ENCODE results near the gene CEP112. TPM values are rescaled to one million over a fixed set of nuclear protein-coding genes. Genes with fewer than 3 reads are reported as not detected.

Gene CEP112
- total and polyA plus RNA-seq, 2 donors (not counting 3 experiments of a cell fraction or from before 2014, with no cell fraction given), result 1.5 to 25.3 TPM

DNA sequence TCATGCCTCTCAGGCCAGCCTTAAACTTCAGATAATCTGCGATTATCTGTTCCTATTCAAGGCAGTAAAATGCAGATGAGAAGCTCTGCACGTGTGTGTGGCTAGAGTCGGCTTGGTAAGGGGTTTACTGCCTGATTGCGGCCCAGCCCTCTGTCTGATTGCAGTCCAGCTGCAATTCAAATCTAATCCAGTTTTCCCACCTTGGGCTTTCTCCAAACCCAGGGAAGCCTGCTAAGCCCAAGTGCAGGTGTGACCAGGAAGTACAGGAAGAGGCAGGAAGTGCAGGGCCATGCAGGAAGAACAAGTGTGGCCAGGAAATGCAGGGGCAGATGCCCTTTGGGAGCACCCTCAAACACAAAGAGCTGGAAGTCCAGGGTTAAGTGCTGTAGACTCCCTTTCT lies 314.9 kb downstream of the CEP112 start:
- BruUV-seq (replicated peaks), result no TSS peak
- ChIA-PET POLR2A (no interaction called here), CTCF (no interaction called here)
- DNase-seq (ENCODE audit: low read depth, low spot score) (no peak), FAIRE-seq (no peak)
- Histone ChIP-seq H3K9me1 (replicated peaks; ENCODE audit: control insufficient read depth, extremely low read depth, insufficient read depth, low read length) (no peaks in the 10 kb centered on the region), H3K4me3 (replicated peaks in 1 of 3; ENCODE audit: insufficient read depth in 1 of 3, low read depth in 1 of 3, low read length in 3 of 3) (no peak overlapping the region), H2AFZ (ENCODE audit: low read depth, low read length) (no peak overlapping the region), H3K27ac (ENCODE audit: insufficient read depth, low read depth, low read length) (no peak overlapping the region), H4K20me1 (replicated peaks; ENCODE audit: control insufficient read depth, extremely low read depth, insufficient read depth, low read length) (no peaks in the 10 kb centered on the region), H3K4me2 (ENCODE audit: insufficient read depth, low read length) (no peak overlapping the region), H3K9me3 (replicated peaks; ENCODE audit: control insufficient read depth, insufficient read depth, low read length) (no peaks in the 10 kb centered on the region), H3K4me1 (ENCODE audit: control insufficient read depth, extremely low read depth, insufficient read depth, low read length) (no peaks in the 10 kb centered on the region), H3K27me3 (ENCODE audit: control insufficient read depth in 2 of 2, insufficient read depth in 2 of 2, low read length in 2 of 2) (no peaks in the 10 kb centered on the region), H3K9ac (replicated peaks; ENCODE audit: extremely low read depth, insufficient read depth, low read length) (no peak overlapping the region), H3K79me2 (ENCODE audit: control insufficient read depth, insufficient read depth, low read length) (no peaks in the 10 kb centered on the region), H3K36me3 (ENCODE audit: control insufficient read depth in 2 of 2, extremely low read depth in 1 of 2, insufficient read depth in 2 of 2, low read length in 2 of 2) (no peaks in the 10 kb centered on the region)
- no peak for TF ChIP-seq POLR2A (IDR thresholded peaks at IDR 0.05; ENCODE audit: low read depth, low read length)
- TF ChIP-seq JUN (IDR thresholded peaks at IDR 0.05; ENCODE audit: borderline replicate concordance, insufficient read depth, insufficient read length, low read depth), result no peak
- TF ChIP-seq FOS (IDR thresholded peaks at IDR 0.05; ENCODE audit: borderline replicate concordance, insufficient read depth, low read length), result no peak
- no peak for TF ChIP-seq POLR2AphosphoS5 (IDR thresholded peaks at IDR 0.05; ENCODE audit: insufficient read depth, low read depth, low read length)
- no peak for TF ChIP-seq MYC (IDR thresholded peaks at IDR 0.05; ENCODE audit: low read depth, low read length)
- TF ChIP-seq GATA2 (IDR thresholded peaks at IDR 0.05; ENCODE audit: insufficient read depth, insufficient read length, low read depth, low read length), result no peak
- TF ChIP-seq, protein P1, sequence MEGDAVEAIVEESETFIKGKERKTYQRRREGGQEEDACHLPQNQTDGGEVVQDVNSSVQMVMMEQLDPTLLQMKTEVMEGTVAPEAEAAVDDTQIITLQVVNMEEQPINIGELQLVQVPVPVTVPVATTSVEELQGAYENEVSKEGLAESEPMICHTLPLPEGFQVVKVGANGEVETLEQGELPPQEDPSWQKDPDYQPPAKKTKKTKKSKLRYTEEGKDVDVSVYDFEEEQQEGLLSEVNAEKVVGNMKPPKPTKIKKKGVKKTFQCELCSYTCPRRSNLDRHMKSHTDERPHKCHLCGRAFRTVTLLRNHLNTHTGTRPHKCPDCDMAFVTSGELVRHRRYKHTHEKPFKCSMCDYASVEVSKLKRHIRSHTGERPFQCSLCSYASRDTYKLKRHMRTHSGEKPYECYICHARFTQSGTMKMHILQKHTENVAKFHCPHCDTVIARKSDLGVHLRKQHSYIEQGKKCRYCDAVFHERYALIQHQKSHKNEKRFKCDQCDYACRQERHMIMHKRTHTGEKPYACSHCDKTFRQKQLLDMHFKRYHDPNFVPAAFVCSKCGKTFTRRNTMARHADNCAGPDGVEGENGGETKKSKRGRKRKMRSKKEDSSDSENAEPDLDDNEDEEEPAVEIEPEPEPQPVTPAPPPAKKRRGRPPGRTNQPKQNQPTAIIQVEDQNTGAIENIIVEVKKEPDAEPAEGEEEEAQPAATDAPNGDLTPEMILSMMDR (IDR thresholded peaks at IDR 0.05; ENCODE audit: extremely low read depth in 1 of 2, insufficient read depth in 1 of 2, low read depth in 1 of 2, low read length in 2 of 2), result no peak
- TF ChIP-seq EZH2 (IDR thresholded peaks at IDR 0.05; ENCODE audit: borderline replicate concordance, low read depth, low read length, severe bottlenecking), result no peak
- TF ChIP-seq, protein P2, sequence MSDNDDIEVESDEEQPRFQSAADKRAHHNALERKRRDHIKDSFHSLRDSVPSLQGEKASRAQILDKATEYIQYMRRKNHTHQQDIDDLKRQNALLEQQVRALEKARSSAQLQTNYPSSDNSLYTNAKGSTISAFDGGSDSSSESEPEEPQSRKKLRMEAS (IDR thresholded peaks at IDR 0.05; ENCODE audit: insufficient read depth, insufficient read length), result no peak
- intact Hi-C loops (cut with micrococcal nuclease) (no loop called here), dilution Hi-C loops (cut with MboI; ENCODE audit: extremely low pct_ligation_motif_present, low sequenced_read_pairs) (no loop called here)

Data from endothelial cell of umbilical vein (primary cell).